ENCODE measurements around the gene HMCN2.

Gene HMCN2

GRCh38 chr9:130378875-130379648 is 113.5 kb downstream of the HMCN2 start:
- in situ Hi-C loops (cut with MboI; ENCODE audit: low sequenced_read_pairs) = no loop called here

GRCh38 chr9:130379649-130379970 is 114.0 kb downstream of the HMCN2 start:
- in situ Hi-C loops (cut with MboI; ENCODE audit: low sequenced_read_pairs) = no loop called here

- in situ Hi-C loops (cut with MboI; ENCODE audit: low sequenced_read_pairs) = no loop called here
Measured at GRCh38 chr9:130380920-130381469, 115.4 kb downstream of the HMCN2 start.

- in situ Hi-C loops (cut with MboI; ENCODE audit: low sequenced_read_pairs) = no loop called here
Measured at GRCh38 chr9:130381660-130382059, 116.1 kb downstream of the HMCN2 start.

DNA sequence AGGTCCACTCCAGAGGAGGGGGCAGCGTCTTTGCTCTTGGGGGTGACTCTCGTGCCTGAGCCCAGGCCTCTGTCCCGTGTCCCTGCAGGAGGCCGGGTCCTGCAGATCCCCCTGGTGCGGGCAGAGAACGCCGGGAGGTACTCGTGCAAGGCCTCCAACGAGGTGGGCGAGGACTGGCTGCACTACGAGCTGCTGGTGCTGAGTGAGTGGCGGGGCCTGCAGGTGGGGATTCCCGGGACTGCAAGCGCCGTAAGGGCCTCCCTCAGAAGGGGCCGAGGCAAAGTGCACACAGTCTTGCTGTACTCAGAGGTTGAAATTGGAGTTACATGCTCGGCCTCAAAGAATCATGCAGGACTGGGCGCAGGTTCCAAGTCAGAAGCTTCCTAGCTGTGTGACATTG is 116.5 kb downstream of the HMCN2 start:
- in situ Hi-C loops (cut with MboI; ENCODE audit: low sequenced_read_pairs) = no loop called here

DNA sequence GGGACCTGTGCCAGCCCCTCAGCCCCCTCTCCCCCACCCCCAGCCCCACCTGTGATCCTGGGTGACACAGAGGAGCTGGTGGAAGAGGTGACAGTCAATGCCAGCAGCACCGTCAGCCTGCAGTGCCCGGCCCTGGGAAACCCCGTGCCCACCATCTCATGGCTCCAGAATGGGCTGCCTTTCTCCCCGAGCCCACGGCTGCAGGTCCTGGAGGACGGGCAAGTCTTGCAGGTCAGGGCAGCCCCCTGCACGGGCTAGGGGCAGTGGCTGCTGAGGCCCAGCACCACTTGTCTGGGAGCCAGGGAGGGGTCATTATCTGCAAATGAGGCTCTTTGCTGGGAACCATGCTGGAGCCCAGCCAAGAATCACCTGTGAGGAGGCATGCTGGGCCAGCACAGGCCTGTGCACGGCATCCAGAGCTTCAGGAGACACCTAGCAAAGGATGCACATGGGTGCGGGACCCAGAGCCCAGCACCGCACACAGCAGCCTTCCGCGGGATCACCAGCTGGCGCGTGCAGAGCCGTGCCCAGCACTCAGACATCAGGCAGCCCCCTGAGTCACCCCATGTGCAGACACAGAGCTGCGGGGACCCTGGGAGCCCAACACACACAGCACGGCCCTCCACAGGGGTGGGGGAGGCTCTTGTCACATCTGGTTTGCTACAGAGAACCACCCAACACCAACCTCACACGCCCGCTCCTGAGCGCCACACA is 117.2 kb downstream of the HMCN2 start:
- in situ Hi-C loops (cut with MboI; ENCODE audit: low sequenced_read_pairs) = no loop called here

GRCh38 chr9:130383350-130383715 is 117.8 kb downstream of the HMCN2 start:
- in situ Hi-C loops (cut with MboI; ENCODE audit: low sequenced_read_pairs) = no loop called here

GRCh38 chr9:130383979-130384676 is 118.6 kb downstream of the HMCN2 start:
- in situ Hi-C loops (cut with MboI; ENCODE audit: low sequenced_read_pairs) = no loop called here

DNA sequence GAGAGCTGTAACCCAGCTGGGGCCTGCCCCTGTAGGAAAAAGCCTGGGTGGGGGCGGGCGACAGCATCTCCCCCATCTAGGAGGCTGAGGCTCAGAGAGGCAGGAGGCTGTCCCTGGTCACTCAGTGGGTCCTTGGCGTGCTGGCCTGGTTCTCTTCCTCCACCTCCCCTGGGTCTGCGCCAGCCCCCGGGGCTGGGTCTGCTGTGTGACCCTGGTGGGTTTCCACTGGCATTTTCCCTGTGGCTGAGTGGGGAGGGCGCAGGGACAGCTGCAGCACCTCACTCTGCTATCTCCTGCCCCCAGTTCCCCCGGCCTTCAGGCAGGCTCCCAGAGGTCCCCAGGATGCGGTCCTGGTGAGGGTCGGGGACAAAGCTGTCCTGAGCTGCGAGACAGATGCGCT is 119.7 kb downstream of the HMCN2 start:
- in situ Hi-C loops (cut with MboI; ENCODE audit: low sequenced_read_pairs) = no loop called here

- in situ Hi-C loops (cut with MboI; ENCODE audit: low sequenced_read_pairs) = no loop called here
Measured at GRCh38 chr9:130387398-130387797, 121.8 kb downstream of the HMCN2 start.

- in situ Hi-C loops (cut with MboI; ENCODE audit: low sequenced_read_pairs) = no loop called here
Measured at GRCh38 chr9:130387905-130388304, 122.3 kb downstream of the HMCN2 start.

DNA sequence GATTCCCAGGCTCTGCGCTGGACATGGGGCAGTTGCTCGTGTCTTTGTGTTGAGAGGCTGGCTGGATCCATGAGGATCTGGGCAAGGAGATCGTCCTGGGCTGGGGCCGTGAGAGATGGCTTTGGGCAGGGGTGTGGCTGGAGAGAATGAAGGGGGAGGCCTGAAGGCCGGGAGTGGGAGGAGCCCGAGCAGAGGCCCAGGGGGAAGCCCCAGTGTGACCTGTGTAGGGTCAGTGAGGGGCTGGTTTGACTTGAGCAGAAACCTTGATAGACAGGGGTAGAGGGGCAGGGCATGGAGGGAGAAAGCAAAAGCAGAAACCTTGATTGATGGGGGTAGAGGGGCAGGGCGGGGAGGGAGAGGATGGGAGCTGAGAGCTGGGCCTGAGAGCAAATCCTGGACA is 124.8 kb downstream of the HMCN2 start:
- in situ Hi-C loops (cut with MboI; ENCODE audit: low sequenced_read_pairs) = no loop called here

- in situ Hi-C loops (cut with MboI; ENCODE audit: low sequenced_read_pairs) = no loop called here
Measured at GRCh38 chr9:130390986-130391385, 125.4 kb downstream of the HMCN2 start.

GRCh38 chr9:130391866-130392265 is 126.3 kb downstream of the HMCN2 start:
- in situ Hi-C loops (cut with MboI; ENCODE audit: low sequenced_read_pairs) = no loop called here

DNA sequence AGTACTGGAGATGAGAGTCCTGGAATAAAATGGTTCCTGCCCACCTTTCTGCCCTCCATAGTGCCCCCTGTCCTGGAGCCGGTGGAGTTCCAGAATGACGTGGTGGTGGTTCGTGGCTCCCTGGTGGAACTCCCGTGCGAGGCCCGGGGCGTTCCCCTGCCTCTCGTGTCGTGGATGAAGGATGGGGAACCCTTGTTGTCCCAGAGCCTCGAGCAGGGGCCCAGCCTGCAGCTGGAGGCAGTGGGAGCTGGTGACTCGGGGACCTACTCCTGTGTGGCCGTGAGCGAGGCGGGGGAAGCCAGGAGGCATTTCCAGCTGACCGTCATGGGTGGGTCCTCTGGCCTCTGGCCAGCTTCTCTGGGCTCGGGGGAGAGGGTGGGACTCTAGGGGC is 128.1 kb downstream of the HMCN2 start:
- in situ Hi-C loops (cut with MboI; ENCODE audit: low sequenced_read_pairs) = no loop called here

DNA sequence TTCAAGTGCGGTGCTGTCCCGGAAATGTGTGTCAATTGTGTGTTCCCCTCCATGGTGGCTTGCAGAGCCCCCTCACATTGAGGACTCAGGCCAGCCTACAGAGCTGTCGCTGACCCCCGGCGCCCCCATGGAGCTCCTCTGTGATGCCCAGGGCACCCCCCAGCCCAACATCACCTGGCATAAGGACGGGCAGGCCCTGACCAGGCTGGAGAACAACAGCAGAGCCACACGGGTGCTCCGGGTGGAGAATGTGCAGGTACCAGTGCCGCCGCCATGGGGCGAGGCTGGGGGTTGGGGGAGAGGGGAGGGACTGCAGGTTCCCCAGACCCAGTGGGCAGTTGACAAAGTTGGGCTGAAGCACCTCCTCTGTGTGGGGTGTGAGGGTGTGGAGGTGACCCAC is 128.8 kb downstream of the HMCN2 start:
- in situ Hi-C loops (cut with MboI; ENCODE audit: low sequenced_read_pairs) = no loop called here

DNA sequence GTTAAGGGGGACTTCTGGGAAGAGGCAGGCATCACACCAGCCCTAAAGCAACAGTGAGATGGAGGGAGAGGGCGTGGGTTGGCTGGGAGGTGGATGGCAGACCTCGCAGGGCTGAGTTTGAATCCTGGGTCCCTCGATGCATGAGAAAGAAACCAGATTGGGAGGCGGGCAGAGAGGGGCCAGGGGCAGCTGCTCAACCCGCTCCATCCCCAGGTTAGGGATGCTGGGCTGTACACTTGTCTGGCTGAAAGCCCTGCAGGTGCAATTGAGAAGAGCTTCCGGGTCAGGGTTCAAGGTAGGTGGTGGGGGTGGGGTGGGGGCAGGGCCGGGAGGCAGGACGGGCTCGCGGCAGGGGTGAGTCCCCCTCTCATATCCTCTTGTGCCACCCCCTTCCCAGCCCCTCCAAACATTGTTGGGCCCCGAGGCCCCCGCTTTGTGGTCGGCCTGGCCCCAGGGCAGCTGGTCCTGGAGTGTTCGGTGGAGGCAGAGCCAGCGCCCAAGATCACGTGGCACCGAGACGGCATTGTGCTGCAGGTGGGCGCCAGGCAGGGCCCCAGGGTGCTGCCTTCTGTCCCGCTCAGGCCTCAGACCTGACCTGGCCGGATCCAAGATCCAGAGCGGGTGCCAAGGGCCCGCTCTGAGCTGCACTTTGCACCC is 129.4 kb downstream of the HMCN2 start:
- in situ Hi-C loops (cut with MboI; ENCODE audit: low sequenced_read_pairs) = no loop called here

DNA sequence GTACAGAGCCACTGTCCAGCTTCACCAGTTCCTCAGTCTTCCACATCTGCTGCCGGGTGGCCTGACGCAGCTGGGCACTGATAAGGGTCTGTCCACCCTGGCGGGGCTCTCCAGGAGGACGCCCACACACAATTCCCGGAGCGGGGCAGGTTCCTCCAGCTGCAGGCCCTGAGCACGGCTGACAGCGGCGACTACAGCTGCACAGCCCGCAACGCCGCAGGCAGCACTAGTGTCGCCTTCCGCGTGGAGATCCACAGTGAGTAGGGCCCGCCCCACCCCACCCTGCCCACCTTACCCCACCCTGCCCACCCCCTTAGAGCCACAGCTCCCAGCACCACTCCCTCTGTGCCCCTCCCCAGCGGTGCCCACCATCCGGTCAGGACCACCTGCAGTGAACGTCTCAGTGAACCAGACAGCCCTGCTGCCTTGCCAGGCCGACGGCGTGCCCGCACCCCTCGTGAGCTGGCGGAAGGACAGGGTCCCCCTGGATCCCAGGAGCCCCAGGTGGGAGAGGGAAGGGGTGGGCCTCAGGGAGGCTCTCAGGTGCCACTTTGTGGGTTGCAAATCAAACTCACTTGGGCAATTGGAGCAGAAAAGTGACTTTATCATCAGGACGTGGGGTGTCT is 130.4 kb downstream of the HMCN2 start:
- in situ Hi-C loops (cut with MboI; ENCODE audit: low sequenced_read_pairs) = no loop called here

DNA sequence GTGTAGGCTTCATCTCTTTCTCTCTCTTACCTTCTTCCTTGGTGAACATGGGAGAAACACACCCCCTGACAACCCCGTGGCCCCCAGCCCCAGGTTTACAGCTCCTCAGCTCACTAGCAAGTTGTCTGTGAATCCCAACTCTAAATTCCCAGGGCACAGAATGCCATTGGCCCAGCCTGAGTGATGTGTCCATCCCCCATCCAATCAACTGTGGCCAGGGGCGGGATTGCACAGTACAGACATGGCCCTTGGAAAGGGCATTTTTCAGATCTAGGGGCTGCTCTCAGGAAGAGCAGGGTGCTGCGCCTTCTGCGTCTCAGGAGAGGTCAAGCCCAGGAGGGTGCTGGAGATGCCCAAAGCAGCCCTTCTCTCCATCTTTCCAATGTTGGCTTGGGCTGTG is 131.0 kb downstream of the HMCN2 start:
- in situ Hi-C loops (cut with MboI; ENCODE audit: low sequenced_read_pairs) = no loop called here

DNA sequence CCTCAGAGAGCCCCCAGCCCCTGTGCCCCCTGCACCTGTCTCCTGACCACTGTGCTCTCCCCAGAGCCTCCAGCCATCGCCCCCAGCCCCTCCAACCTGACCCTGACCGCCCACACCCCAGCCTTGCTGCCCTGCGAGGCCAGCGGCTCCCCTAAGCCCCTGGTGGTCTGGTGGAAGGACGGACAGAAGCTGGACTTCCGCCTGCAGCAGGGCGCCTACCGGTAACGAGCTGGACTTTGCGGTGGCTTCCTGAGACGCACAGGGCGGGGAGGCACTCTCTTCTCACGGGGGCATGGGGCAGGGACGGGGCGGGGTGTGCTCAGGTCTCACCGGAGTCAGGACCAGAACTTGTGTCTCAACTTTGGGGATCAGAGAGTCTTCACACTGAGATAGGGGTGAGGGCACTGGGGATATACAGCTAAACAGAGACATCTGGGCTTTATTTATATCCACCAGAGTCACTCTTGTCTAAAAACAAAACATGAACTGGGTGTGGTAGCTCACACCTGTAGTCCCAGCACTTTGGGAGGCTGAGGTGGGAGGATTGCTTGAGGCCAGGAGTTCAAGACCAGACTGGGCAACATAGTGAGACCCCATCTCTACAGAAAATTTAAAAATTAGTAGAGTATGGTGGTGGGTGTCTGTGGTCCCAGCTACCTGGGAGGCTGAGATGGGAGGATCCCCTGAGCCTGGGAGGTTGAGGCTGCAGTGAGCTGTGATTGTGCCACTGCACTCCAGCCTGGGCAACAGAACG is 133.1 kb downstream of the HMCN2 start:
- in situ Hi-C loops (cut with MboI; ENCODE audit: low sequenced_read_pairs) = no loop called here

All from HL-60/S4 (cell line).